ENCODE measurements around the gene SP5.
"Not testable (repeated sequence)": the region's sequence is repeated elsewhere in the genome, so short reads cannot be mapped to it uniquely, and the experiment has no call there.

Gene SP5

DNA sequence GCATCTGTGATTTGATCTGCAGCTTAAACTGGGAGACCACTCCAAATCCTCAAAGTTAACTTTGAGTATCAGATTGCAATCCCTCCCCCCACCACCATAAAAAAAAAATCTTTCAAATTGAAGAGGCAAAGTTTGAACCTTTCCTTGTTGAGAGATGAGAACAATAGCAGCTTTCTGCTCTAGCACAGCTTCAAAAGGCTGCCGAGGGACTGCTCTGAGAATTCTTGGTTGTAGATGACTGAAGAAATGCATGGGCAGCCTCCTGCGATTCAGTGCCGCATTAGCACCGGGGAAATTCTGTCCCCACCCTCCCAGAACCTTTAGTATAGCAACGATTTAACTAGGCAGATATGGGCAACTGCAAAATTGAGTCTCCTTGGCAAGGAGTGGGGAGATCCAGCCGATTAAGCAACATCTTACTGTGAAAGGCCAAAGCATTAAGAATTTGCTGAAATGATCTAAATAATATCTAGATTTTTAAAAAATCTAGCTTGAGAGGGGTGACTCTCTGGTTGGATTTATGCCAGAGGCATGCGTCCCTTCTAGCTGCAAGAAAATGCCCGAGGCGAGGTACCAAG is 3.9 kb upstream of the SP5 start:
- no peak for DNase-seq (ENCODE audit: low read depth)

- DNase-seq (ENCODE audit: low read depth), result no peak
These were observed 3.1 kb upstream of the SP5 start for GRCh38 chr2:170711774-170712652.

GRCh38 chr2:170712653-170713542 is 2.2 kb upstream of the SP5 start:
- no peak for DNase-seq (ENCODE audit: low read depth)

DNA sequence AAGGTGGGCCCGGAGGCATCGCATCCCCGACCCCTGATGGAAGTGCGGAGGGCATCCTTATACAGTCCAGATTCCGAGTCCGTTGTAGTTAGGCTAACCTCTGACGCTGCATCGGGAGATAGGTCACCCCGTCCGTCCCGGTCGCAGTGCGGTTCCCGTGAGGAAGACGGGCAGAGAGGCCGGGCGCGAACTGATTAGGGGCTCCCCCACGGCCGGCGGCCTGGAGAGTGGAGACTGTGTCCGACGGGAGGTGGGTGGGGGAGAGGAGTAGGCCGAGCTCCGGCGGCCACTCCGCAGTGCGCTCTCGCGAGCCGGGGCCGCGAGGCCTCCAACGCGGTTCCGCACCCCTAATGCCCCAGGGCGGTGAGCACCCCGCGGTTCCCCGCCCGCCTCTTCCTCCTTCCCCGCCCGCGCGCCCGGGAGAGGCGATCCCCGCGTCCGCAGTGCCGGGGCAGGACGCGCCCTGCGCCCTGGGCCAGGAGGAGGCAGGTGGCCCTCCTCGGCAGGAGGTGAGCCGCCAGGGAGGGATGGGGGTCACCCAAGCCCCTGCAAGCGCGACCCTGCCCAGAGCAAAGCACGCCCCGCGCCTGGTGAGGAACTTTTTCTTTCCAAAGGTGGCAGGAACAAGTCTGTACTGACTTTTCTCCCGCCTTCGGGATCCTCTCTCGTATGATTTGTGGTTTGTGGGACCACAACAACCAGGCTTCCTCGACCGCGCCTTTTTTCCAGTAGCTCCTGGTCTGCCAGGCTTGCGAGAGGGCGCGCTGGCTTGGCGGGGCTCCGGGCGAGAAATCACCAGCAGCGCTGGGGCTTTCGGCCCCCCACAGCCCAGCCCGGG is 1.4 kb upstream of the SP5 start:
- DNase-seq (ENCODE audit: low read depth), result no peak

- peak; percentile 4 for DNase-seq (ENCODE audit: low read depth)
These were observed 616 bp upstream of the SP5 start for GRCh38 chr2:170714381-170715061.

GRCh38 chr2:170715932-170716777 is 1.0 kb downstream of the SP5 start:
- no peak for DNase-seq (ENCODE audit: low read depth)

DNA sequence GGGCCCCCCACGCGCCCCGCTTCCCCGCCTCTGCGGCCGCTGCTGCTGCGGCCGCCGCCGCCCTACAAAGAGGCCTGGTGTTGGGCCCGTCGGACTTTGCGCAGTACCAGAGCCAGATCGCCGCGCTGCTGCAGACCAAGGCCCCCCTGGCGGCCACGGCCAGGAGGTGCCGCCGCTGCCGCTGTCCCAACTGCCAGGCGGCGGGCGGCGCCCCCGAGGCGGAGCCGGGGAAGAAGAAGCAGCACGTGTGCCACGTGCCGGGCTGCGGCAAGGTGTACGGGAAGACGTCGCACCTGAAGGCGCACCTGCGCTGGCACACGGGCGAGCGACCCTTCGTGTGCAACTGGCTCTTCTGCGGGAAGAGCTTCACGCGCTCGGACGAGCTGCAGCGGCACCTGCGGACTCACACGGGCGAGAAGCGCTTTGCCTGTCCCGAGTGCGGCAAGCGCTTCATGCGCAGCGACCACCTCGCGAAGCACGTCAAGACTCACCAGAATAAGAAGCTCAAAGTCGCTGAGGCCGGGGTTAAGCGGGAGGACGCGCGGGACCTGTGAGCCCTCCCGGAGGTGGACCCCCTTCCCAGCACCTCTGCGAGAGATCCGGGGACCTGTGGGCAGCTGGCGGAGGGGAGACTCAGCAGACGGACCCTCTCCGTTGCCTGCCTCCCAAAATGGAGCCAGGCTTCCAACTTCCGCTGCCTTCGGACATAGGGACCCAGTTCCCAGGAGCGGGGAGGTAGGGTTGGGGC is 1.9 kb downstream of the SP5 start:
- peak; percentile 25 for DNase-seq (ENCODE audit: low read depth)

GRCh38 chr2:170717599-170717963 is 2.4 kb downstream of the SP5 start:
- no peak for DNase-seq (ENCODE audit: low read depth)

GRCh38 chr2:170717991-170718589 is 3.0 kb downstream of the SP5 start:
- DNase-seq (ENCODE audit: low read depth), result no peak

DNA sequence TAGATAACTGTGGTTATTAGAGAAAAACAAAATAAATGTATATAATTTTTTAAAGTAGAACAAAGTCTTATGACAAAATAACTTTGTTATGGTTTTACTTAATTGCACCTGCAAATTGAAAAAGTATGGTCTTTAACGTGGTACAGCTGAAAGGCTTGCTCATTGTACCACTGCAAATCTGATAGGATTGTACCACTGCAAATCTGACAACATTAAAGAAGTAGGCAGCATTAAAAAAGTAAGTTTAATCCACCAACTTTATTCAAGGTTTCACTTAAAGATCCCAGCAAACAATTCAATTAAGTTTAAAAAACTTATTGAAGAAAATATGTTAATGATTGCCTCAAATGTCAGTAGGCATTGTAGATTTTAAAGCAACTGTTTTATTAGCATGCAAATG is 4.7 kb downstream of the SP5 start:
- DNase-seq (ENCODE audit: low read depth), result no peak

- no peak for DNase-seq (ENCODE audit: low read depth)
These were observed 6.5 kb downstream of the SP5 start for GRCh38 chr2:170721678-170722077.

GRCh38 chr2:170722301-170722700 is 7.2 kb downstream of the SP5 start:
- no peak for DNase-seq (ENCODE audit: low read depth)

GRCh38 chr2:170723446-170723958 is 8.4 kb downstream of the SP5 start:
- DNase-seq (ENCODE audit: low read depth), result no peak

DNA sequence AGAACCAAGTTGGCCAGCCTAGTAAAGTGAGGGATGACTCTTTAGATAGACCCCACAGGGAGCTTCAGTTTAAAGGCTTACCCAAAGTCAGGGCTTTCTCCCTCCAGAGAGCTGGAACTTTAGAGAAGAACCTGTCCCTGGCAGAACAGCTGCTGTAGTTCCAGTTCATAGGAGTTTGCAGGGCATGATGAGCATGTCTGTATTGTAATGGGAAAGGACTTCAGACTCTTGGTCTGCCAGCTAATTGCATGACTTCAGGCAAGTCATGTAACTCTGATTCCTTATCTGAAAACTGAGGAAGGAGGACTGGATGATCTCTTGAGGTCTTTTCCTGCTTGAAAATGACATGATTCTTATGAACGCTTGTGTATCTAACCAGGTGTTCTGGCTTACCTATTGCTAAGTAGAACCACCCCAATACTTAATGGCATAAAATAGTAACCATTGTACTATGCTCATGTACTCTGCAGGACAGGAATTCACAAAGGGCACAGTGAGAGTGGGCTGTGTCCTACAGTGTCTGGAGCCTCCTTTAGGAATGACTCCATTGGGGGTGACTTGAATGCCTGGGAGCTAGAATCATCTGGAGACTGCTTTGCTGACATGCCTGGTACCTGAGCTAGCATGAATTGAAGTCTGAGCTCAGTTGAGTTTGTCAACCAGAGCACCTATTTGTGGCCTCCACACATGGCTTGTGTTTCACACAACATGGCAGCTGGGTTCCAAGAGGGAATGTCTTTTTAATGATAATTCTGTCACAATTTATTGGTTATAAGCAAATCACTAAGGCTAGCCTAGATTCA is 18.9 kb downstream of the SP5 start:
- DNase-seq (ENCODE audit: low read depth), result no peak

GRCh38 chr2:170734601-170735000 is 19.5 kb downstream of the SP5 start:
- DNase-seq (ENCODE audit: low read depth), result not testable (repeated sequence)

DNA sequence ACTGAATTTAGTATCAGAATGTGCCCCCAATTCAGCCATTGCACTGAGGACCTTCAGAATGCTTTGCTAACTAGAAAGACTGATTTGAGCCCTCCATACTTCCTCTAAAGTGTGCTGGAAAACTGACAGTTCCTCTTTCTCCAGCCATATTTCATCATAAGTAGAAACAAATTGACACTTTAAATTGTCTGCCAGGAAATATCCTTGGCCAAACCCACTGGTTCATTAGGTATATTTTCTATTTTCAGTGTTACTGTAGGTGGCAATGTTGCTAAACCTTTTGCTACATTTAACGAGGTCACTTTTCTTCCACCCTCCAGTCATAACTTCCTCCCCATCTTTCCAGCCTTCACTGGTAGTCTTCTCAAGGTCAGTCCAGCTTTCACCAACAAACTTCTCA is 21.5 kb downstream of the SP5 start:
- no peak for DNase-seq (ENCODE audit: low read depth)

DNA sequence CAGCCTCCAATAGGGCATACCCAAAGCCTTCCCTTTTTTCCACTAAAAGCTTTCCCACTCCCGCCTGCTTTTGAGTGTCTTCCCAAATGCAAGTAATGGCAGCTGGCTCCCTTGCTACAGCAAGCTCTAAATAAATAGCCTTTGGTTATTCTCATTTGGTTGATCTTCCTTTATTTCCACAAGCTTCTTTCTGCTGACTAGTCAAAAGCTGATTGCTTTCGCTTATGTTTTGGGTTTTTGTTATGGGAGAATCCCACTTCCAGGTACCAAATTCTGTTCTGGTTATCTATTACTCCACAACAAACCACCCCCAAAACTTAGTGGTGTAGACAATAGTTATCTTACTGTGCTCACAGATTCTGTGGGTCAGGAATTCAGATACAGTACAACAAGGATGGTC is 22.3 kb downstream of the SP5 start:
- no peak for DNase-seq (ENCODE audit: low read depth)

GRCh38 chr2:170737821-170738220 is 22.7 kb downstream of the SP5 start:
- no peak for DNase-seq (ENCODE audit: low read depth)

Measured in EH (cell line).